NCI-H1417 (cell line): Measurements from ENCODE around the gene ORC5.

ENCODE experiments used
- DNase-seq, 3 experiments: peaks; one replicate each; lab custom pipeline; 2025; lab: John Stamatoyannopoulos, UW

Gene ORC5

GRCh38 chr7:104127204-104127603 is 80.6 kb downstream of the ORC5 start:
- DNase-seq = peak in 2 of 3 experiments; percentile 32 to 80

DNA sequence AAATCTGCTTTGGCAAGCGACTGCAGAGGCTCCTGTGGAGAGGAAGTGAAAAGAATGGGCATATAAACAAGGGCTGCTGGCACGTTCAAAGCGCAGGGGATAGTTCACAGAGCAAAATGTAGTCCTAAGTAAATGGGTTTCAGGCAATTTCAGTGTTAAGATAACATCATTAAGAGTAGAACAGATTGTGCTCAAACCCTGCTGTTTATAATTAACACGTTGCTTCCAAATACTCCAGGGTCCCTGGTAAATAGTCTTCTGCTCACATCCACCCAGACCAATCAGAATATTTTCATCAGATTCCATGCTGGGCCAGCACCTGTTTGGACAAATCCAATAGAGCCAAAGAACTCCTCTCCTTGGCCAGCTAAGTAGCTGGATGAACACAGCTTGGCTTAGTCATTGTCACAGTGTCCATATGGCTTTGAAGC is 81.4 kb downstream of the ORC5 start:
- peak in 2 of 3 experiments; percentile 84 to 98 for DNase-seq

GRCh38 chr7:104124893-104125477 is 82.8 kb downstream of the ORC5 start:
- DNase-seq = no peak

DNA sequence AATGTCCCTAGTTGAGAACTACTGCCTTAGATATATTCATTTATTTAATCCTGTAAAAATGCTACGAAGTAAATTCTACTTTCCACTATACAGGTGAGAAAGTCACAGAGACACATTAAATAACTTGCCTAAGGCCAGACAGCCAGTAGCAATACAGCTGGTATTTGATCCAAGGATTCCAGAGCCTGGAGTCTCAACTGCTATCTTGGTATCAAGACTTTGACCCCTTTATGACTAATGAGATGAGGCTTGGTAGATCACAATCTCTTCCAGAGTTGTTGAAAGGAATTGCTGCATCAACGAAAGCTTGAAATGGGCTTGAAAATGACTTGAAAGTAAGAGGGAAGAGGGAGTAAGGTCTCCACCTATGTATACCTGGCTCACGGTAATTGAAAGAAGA is 83.3 kb downstream of the ORC5 start:
- DNase-seq = no peak

DNA sequence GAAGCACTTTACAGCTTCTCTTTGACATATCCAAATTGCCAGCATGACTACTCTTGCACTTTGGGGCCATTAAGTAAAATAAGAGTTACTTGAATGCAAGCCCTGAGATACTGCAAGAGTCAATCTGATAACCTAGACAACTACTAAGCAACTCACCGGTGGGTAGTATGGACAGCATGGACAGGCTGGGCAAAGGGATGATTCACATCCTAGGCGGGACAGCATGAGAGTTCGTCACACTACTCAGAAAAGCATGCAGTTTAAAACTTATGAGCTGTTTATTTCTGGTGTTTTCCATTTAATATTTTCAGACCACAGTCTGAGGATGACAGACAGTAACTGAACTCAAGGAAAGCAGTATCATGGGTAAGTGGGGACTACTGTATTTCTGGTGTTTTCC is 84.0 kb downstream of the ORC5 start:
- no peak for DNase-seq

GRCh38 chr7:104113788-104114187 is 94.0 kb downstream of the ORC5 start:
- DNase-seq = no peak

GRCh38 chr7:104112623-104113022 is 95.2 kb downstream of the ORC5 start:
- DNase-seq = no peak

DNA sequence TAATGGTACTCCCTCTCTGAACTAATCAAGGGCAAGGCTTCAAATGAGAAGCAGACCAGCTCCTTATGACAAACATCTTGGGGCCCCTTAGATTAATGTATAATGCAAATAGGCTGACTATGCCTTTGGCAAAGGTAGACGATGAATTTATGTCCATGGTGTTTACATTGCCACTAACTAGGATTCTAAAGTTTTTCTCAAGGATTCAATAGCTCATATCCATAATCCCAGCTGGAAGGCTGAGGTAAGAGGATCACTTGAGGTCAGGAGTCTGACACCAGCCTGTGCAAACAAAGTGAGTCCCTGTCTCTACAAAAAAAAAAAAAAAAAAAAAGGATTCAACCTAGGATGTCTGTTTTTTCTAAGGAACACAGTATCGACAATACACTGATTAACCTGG is 96.5 kb downstream of the ORC5 start:
- peak in 2 of 3 experiments; percentile 44 to 50 for DNase-seq

- DNase-seq = peak in 1 of 3 experiments; percentile 59
Measured at GRCh38 chr7:104106108-104106905, 101.5 kb downstream of the ORC5 start.

DNA sequence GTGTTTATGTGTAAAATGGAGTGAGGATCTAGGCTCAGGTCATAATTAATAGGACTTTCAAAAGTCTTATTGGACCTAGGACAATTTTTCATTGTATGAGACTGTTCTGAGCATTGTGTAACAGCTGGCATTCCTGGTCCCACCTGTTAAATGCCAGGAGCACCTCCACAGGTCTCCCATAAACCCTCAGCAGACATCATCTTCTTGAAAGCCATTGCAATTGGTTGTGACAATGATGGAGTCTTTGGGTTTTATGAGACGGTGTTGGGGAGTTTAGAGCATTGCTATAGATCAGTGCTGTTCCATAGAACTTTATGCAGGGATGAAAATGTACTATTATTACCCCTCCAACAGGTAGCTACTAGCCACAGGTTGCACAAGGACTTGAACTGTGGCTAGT is 108.9 kb downstream of the ORC5 start:
- DNase-seq = no peak

- peak in 1 of 3 experiments; percentile 12 for DNase-seq
Measured at GRCh38 chr7:104096683-104097082, 111.1 kb downstream of the ORC5 start.

GRCh38 chr7:104093127-104093526 is 114.7 kb downstream of the ORC5 start:
- DNase-seq = no peak

GRCh38 chr7:104091242-104091641 is 116.6 kb downstream of the ORC5 start:
- no peak for DNase-seq

DNA sequence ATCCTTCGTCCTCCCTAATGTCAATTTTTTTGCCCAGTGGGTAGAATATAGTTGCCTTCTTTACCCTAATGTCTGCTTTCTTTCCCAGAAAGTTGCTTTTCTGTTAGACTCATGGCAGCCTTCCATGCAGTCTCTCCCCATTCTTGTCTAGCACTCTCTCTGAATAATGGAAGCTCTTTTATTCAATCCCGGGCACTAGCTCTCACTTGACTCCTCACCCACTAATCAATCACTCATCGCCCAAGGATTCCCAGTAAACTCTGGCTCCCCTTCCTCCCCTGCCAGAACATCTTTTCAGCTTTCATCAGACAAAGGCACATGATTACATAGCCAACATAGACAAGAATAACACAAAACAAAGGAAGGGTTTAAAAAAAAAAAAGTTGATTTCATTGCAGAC is 118.2 kb downstream of the ORC5 start:
- peak in 2 of 3 experiments; percentile 17 to 65 for DNase-seq

GRCh38 chr7:104089061-104089460 is 118.8 kb downstream of the ORC5 start:
- DNase-seq = no peak
